GM19324 (cell line): ENCODE results near the gene GALNT5.
"Not testable (repeated sequence)": the region's sequence is repeated elsewhere in the genome, so short reads cannot be mapped to it uniquely, and the experiment has no call there.

Source experiments
- ATAC-seq: cut with Tn5 transposase; IDR thresholded peaks from one replicate; pipeline ENCODE4 v1.9.1; 2021; ENCODE audit warnings: mild to moderate bottlenecking, moderate library complexity; ENCODE audit not compliant: unreplicated experiment, low FRiP score

The GALNT5 gene

DNA sequence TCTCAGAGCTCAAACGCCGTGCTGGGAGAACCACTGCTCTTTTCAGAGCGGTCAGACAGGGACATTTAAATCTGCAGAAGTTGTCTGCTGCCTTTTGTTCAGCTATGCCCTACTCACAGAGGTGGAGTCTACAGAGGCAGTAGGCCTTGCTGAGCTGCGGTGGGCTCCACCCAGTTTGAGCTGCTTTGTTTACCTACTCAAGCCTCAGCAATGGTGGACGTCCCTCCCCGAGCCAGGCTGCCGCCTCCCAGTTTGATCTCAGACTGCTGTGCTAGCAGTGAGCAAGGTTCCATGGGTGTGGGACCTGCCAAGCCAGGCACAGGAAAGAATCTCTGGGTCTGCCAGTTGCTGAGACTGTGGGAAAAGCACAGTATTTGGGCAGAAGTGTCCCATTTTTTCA lies 21.8 kb downstream of the GALNT5 start:
- ATAC-seq, result not testable (repeated sequence)

DNA sequence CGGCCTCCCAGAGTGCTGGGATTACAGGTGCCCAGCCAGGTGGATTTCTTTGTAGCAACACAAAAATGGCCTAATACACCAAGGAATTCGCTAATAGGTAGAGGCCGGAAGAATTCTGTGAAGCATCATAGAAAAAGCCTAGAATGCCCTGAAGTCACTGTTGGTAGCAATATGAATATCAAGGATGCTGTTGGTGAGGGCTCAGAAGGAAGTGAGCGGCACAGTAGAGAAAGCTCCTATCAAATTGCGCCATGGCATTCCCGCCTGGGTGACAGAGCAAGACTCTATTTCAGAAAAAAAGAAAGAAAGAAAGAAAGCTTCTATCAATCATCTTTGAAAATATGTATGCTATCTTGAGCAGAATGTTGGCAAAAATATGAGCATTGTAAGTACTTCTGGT lies 23.8 kb downstream of the GALNT5 start:
- no peak for ATAC-seq

GRCh38 chr2:157283468-157283867 lies 26.0 kb downstream of the GALNT5 start:
- no peak for ATAC-seq

DNA sequence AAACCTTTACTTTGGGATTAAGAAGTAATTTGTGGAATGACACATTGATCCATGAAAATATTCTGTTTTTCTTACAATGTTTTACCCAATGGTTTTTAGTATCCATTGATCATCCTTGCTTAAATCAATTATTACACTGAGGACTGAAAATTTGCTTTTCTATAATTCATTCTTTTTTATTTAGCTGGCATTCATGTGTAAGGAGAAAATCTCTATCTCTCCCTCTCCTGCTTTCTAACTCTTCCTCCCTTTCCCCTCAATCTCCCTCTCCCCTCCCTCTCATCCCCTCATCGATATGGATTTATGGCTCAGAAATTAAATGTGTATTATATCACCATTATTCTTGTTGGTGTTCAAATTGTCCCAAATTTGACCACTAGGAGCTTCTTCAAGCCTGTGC lies 29.7 kb downstream of the GALNT5 start:
- ATAC-seq, result no peak

GRCh38 chr2:157290525-157290924 lies 33.0 kb downstream of the GALNT5 start:
- no peak for ATAC-seq

GRCh38 chr2:157291018-157291417 lies 33.5 kb downstream of the GALNT5 start:
- no peak for ATAC-seq

GRCh38 chr2:157292853-157293252 lies 35.3 kb downstream of the GALNT5 start:
- no peak for ATAC-seq

- no peak for ATAC-seq
These were observed 39.0 kb downstream of the GALNT5 start for GRCh38 chr2:157296490-157296889.

DNA sequence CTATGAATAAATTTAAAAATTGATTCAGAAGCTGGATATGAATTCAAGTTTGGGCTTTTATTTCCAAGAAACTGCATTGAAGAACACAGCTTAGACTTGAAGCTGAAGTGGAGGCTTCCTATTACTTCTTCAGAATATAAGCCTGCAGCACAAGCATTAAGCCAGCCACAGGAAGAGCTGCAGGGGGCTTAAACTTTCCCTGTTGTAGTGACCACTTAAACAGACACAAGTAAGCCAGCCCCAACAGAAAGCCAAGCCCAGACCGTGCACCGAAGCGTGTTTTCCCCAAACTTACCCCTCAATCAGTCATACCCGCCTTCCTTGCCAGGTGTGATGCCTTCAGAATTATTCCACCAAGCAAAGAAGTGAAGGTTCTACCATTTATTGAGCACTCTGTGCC lies 39.5 kb downstream of the GALNT5 start:
- no peak for ATAC-seq

DNA sequence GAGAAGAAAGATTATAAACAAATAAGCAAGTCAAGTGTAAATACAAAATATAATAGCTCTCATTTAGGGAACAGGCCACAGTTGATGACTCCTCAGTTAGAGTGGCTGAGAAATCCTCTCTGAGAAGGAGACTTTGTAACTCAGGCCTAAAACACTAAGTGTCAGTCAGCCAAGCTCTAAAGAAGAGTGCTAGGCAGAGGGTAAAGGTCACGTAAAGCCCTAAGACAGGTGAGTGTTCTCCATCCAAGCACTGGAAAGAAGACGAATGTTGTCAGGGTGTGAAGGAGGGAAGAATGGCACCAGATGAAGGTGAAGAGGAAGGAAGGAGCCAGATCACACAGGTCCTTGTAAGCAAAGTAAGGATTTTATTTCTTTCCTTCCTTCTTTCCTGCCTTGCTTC lies 43.8 kb downstream of the GALNT5 start:
- no peak for ATAC-seq

GRCh38 chr2:157302492-157303099 lies 45.1 kb downstream of the GALNT5 start:
- ATAC-seq, result peak; percentile 53

- ATAC-seq, result no peak
These were observed 46.1 kb downstream of the GALNT5 start for GRCh38 chr2:157303612-157304011.

DNA sequence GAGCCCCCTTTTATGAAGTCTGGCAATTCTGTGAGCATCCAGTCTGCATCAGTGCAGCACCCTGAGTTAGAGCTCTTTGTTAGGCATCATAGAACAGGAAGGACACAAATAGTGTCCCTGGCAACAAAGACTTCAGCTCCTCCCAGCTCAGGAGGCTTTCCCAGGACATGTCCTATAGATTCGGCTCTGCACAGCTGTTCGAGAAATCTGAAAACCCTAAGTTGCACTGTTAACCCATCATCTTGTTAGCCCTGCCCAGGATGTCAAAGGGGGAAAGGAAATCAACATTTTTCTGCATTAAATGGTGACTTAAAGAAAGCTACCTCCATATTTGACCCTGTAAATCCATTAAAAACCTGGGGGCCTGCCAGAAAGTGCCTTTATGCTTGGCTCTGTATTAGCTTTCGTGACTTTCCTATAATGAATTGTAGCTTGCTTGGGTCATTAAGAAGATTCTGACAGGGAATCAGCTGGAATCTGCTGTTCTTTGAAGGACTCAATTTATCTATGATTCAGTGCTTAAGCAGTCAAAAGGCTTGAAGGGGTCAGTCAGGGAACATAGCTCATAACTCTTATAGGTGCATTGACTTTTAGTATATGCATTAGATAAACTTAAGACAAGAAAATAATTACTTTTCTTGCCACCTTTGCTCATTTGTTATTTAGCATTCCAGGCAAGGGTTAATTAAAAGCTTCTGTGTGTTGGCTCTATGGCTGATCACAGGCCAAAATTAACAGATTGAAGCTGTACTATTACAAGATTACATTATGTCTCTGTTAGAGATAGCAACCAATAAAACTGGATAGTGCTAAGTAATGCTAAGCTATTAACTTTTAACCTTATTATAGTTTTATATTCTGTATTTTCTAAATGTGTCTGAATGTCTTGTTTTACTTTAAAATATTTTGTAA lies 47.6 kb downstream of the GALNT5 start:
- no peak for ATAC-seq

DNA sequence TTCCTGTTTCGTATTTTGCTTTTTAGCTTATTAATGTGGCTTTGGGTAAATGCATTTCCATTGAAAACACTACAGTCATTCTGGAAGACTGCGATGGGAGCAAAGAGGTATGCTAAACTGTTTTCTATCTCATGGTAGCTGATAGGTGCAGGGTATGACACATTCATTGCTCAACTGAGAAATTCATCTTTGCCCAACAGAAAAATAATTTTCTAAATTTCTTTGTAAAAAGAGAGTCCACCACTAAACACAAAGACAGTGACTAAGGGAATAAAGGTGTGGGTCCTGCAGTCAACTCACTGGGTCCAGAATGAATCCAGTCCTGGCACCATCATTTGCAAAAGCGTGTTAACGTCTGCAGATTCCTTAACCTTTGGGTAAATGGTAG lies 48.2 kb downstream of the GALNT5 start:
- no peak for ATAC-seq

DNA sequence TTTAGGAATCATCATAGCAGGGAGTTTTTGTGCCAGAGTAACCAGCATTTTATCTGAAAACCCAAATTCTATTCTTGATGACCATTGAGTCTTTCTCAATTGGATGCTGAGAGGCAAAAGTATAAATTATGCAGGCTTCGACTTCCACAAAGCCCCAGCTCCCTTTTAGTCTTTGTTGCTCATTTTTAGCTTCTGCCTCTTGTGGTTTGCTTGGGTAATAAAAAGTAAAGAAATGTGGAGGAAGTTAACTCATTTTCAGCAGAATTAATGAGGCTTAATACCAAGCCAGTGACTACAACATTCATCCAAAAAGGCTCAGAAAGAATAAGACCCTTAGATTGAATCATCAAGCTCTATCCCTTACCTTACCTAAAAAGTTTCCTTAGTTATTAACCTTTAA lies 49.5 kb downstream of the GALNT5 start:
- ATAC-seq, result no peak

- no peak for ATAC-seq
These were observed 52.4 kb downstream of the GALNT5 start for GRCh38 chr2:157309878-157310277.

DNA sequence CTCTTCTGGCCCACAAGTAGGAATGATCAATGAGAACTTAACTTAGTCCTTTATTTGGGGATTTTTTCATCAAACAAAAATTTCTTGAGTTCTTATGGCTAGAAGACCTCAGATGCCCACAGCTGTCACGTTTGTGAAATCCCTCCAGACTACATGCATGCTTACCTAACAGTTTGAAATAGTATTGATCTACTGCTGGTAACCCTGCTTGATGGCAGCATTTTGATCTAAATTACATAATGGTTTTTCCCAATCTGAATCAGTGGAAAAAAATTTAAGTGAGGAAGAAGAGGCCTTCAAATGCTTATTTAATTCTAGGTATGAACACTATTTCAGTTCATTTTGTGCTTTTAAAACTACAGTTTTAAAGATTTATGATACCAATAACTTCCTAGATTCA lies 54.2 kb downstream of the GALNT5 start:
- ATAC-seq, result no peak

- no peak for ATAC-seq
These were observed 55.5 kb downstream of the GALNT5 start for GRCh38 chr2:157312866-157313486.

DNA sequence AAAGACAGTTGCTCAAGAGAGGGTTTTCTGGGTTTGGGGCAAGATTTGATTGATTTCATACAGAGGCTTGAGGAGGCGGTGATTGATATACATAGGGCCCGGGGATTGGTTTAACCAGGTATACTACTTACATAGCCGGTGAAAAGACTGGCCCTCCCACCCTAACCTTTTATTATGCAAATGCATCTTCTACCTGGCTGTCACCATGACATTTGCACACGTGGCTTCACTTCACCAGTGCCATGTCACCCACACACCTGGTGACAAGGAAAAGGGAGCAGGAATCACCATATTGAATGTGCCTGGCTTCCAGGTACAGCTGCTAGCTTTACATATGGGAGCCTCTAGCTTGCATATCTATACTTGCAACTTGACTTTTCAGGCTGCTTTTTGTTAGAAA lies 58.4 kb downstream of the GALNT5 start:
- no peak for ATAC-seq

- ATAC-seq, result no peak
These were observed 61.4 kb downstream of the GALNT5 start for GRCh38 chr2:157318884-157319283.

DNA sequence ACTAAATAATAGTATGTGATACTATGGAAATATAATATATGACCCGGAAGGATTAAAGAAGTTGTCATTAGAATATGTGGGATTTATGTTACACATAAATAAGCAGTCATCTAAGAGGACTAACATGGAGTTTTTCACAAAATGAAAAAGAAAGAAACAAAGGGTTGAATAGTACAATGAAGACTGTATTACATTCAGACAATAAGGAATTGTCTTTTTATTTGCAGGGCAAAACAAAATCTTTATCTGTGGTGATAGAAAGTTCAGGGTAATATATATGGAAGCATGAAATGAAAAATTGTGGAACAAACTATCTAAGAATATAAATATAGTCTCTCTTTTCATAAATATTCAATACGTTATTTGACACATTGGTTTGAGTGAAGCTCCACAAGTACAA lies 62.3 kb downstream of the GALNT5 start:
- no peak for ATAC-seq

GRCh38 chr2:157320409-157320808 lies 62.9 kb downstream of the GALNT5 start:
- ATAC-seq, result no peak
